ENCODE data around the gene C12orf56. TPM values are rescaled to one million over a fixed set of nuclear protein-coding genes. Genes with fewer than 3 reads are reported as not detected.

C12orf56 gene
- 0.14 and 0.23 TPM in 2 replicates for total RNA-seq

GRCh38 chr12:64390275-64390851 is at the start of gene C12orf56:
Gene C12orf56 (minus strand): TSS chr12:64390758. CDS start chr12:64390565, 193 bp downstream.

GRCh38 chr12:64403707-64404469 is 13.3 kb upstream of the C12orf56 start, which contains the start of gene XPOT:
Gene XPOT (plus strand): TSS chr12:64404392. CDS start chr12:64410036, 5,644 bp downstream.

GRCh38 chr12:64222009-64222765 is 168.4 kb downstream of the C12orf56 start, which contains the start of gene KICS2:
Gene KICS2 (minus strand): TSS chr12:64222296. CDS start chr12:64222237, 59 bp downstream.

Other genes with a start within 250 kb of the C12orf56 start
- 3.3 and 7.9 TPM in 2 replicates for gene KICS2, start 168.5 kb downstream of the C12orf56 start, total RNA-seq
- 34.3 and 49.0 TPM in 2 replicates for gene XPOT, start 13.6 kb upstream of the C12orf56 start, total RNA-seq
- gene TBK1, start 61.4 kb upstream of the C12orf56 start, total RNA-seq: 10.0 and 16.3 TPM in 2 replicates
- 6.4 and 7.8 TPM in 2 replicates for gene RASSF3, start 219.7 kb upstream of the C12orf56 start, total RNA-seq

Measured in airway epithelial cell (primary cell).